Measurements from ENCODE around the gene CD2BP2.

GRCh38 chr16:30371248-30371816, 16.2 kb upstream of the CD2BP2 start:
- TF ChIP-seq CTCF (IDR thresholded peaks at IDR 0.05) (no peak), POLR2A (IDR thresholded peaks at IDR 0.05) (no peak)

Measured in thyroid gland (tissue), 4 donors.